Neural progenitor cell (in vitro differentiated cells): ENCODE measurements around the gene CDK5RAP3.

ENCODE experiments used
- CTCF ChIP-seq: fragments of 200-600 bp; sonication (generic); IDR thresholded peaks from 2 replicates; pipeline ENCODE4 v1.5.1; 2017; ENCODE audit warnings: antibody characterized with exemption, mild to moderate bottlenecking
- EZH2 ChIP-seq: fragments of 200-600 bp; sonication (generic); IDR thresholded peaks from 2 replicates; pipeline ENCODE4 v1.6.1; 2017; ENCODE audit warnings: antibody characterized with exemption, mild to moderate bottlenecking, moderate library complexity

- TF ChIP-seq CTCF (no peak), EZH2 (no peak)
Measured at GRCh38 chr17:48028736-48029135, 57.8 kb downstream of the CDK5RAP3 start.
